Frontal cortex (tissue), 4 donors: ENCODE measurements around the gene NBAS. TPM values are rescaled to one million over a fixed set of nuclear protein-coding genes. Genes with fewer than 3 reads are reported as not detected.
"Not testable (repeated sequence)": the region's sequence is repeated elsewhere in the genome, so short reads cannot be mapped to it uniquely, and the experiment has no call there.

Experiments used
- DNase-seq, 2 donors: peaks; one replicate each; pipeline ENCODE4 v3.0.0; 2012; ENCODE audit warnings: low spot score in 2 of 2
- FAIRE-seq: peaks from 2 replicates; lab custom pipeline; 2012; peaks lifted over from hg19 to GRCh38; lab: Jason Lieb, UNC
- total RNA-seq: library from RNA; depleted of rRNA; stranded (reverse); fragments of >200 nt; gene quantifications from one replicate; pipeline ENCODE4 v1.2.3, GENCODE V29; 2014
- donor health status: control.
- donor health status: control.
- donor health status: control.

The NBAS gene
- total RNA-seq, 1 donor from 2014 or later: 173 TPM

DNA sequence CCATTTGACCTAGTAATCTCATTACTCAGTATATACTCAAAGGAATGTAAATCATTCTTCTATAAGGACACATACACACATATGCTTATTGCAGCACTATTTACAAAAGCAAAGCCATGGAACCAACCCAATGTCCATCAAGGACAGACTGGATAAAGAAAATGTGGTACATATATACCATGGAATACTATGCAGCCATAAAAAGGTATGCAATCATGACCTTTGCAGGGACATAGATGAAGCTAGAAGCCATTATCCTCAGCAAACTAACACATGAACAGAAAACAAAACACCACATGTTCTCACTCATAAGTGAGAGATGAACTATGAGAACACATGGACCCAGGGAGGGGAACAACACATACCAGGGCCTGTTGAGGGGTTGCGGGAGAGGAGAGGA lies 214.5 kb downstream of the NBAS start:
- DNase-seq (no peak), FAIRE-seq (no peak)

DNA sequence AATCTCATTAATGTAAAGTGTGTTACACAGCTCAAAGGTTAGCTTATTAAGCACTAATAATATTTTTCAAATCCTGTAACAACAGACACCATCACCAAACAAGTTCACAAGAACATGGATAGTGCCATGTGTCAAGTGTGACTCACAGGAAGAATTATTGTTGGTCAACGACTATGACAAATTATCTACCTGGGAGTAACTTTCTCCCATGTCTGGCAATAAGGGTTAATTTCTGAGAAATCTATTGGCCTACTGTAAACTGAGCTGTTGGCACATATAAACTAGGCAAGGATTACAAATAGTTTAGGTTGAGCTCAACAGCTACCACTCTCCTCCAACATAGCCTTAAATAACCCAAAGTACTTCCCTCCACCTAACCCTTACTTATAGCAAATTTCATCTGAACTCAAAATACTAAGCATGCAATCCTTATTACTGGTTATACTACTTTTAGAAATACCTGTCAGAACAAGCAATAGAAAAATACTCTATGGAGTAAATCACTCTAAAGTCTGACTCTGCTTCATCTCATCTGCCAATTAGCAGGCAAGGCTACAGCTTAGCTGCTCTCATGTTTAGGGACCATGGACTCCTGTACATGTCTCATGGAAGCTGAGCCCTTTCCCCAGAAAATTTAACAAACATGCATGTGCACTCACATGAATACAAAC lies 223.0 kb downstream of the NBAS start:
- FAIRE-seq: no peak
- DNase-seq: no peak

DNA sequence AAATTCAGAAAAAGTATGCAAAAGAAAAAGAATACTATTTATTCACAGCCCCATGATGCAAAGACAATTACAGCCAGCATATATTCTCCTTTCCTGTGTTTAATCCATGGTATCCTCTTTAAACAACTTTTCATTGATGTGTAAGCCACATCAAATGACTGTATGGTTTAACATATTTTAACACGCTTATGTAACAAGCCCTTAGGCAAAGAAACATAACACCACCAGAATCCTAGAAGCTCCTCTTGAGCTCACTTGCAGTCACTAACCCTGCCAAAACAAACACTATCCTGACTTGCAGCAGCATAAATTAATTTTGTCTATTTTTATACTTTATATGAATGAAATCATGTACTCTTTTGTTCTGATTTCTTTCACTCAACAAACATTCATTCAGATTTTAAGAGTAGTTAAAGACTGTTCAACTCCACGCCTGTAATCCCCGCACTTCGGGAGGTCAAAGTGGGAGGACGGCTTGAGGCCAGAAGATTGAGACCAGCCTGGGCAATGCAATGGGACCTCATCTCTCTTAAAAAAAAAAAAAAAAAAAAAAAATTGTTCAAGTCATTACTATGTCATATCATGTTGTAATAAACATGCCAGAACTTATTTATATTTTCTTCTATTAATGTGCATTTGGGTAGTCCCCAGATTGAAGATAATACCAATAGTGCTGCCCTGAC lies 226.3 kb downstream of the NBAS start:
- no peak for FAIRE-seq
- DNase-seq: no peak

DNA sequence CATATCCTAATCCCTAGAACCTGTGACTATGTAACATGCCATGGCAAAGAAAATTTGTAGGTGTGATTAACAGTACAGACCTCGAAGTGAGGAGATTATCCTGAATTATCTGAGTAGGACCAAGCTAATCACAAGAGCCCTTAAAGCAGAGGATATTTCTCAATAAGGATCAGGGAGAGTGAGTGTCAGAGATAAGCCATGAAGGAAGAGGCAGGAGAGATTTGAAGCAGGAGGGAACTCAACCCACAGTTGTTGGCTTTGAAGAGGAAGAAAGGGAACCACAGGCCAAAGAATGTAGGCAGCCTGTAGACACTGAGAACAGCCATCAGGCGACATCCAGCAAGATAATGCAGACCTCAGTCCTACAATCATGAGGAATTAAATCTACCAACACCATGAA lies 229.3 kb downstream of the NBAS start:
- DNase-seq (no peak), FAIRE-seq (no peak)

DNA sequence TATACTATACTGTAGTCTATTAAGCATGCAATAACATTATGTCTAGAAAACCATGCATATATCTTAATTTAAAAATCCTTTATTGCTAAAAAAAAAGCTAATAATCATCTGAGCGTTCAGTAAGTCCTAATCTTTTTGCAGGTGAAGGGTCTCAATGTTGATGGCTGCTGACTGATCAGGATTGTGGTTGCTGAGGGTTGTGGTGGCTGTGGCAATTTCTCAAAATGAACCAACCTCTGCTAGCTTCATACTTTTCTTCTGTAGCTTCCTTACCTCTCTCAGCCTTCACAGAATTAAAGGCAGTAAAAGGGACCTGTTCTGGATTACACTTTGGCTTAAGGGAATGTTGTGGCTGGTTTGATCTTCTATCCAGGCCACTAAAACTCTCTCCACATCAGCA lies 235.8 kb downstream of the NBAS start:
- FAIRE-seq (no peak), DNase-seq (no peak)

DNA sequence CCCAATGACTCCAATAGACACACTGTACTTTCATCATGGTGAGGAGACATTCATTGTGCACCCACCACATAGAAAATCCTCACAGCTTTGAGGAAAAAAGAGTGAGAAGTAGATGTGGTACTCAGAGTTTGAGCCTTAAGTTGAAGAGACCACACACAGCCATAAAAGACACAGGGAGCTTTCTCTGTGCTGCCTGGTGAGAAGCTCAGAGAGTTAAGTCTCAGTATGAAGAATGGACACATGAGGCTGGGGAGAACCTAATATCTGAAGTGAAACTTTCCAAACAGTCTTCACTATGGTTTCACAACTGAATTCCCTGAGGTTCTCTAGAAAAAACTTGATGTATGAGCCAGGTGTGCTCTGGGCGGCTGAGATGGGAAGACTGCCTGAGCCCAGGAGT lies 237.9 kb downstream of the NBAS start:
- DNase-seq (no peak), FAIRE-seq (no peak)

DNA sequence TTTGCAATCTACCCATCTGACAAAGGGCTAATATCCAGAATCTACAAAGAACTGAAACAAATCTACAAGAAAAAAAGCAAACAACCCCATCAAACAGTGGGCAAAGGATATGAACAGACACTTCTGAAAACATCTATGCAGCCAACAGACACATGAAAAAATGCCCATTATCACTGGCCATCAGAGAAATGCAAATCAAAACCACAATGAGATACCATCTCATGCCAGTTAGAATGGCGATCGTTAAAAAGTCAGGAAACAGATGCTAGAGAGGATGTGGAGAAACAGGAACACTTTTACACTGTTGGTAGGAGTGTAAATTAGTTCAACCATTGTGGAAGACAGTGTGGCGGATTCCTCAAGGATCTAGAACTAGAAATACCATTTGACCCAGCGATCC lies 239.7 kb downstream of the NBAS start:
- not testable (repeated sequence) for FAIRE-seq, DNase-seq

DNA sequence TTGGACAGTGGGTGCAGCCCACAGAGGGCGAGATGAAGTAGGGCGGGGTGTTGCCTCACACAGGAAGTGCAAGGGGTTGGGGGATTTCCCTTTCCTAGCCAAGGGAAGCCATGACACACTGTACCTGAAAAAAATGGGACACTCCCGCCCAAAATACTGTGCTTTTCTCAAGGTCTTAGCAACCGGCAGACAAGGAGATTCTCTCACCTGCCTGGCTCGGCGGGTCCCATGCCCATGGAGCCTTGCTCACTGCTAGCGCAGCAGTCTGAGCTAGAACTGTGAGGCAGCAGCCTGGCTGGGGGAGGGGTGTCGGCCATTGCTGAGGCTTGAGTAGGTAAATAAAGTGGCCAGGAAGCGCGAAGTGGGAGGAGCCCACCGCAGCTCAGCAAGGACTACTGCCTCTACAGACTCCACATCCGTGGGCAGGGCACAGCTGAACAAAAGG lies 244.7 kb downstream of the NBAS start:
- no peak for FAIRE-seq
- DNase-seq: no peak

DNA sequence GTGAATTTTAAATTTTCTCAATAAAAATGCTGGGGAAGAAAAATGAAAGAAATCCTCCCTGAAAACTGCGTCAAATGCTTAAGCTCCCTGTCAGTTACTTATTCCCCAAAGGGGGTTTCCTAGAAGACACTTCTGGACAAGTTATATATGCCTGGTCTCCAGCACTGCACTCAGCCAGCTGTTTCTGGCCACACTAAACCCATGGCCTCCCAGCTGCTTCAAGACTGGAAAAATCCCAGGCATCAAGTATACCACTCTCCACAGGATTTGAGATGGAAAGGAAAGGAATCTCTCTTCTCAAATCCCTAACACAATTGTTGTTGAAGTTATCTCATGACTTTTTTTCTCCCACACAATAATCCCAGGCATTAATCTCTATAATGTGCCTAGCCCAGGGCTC lies 245.7 kb downstream of the NBAS start:
- no peak for FAIRE-seq

DNA sequence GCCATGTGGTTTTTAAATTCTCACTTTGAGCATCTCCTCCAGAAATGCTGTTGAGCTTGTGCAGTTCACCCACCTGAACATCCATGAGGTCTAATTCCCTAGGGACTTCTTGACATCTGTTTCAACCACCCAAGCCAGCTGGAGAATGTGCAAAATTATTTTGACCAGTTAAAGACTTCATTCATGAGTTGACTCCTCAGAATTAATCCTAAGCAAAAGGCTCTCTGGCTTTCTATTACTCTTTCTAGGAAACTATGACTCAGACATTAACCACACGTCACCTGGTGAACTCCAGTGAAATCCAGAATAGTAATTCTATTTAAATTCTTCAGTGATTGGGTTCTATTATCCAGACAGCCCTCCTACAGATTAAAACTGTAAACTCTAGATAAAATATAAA lies 247.5 kb downstream of the NBAS start:
- no peak for DNase-seq

More for the DNA sequence above, 245.7 kb downstream of the NBAS start:
- no peak for DNase-seq

DNA sequence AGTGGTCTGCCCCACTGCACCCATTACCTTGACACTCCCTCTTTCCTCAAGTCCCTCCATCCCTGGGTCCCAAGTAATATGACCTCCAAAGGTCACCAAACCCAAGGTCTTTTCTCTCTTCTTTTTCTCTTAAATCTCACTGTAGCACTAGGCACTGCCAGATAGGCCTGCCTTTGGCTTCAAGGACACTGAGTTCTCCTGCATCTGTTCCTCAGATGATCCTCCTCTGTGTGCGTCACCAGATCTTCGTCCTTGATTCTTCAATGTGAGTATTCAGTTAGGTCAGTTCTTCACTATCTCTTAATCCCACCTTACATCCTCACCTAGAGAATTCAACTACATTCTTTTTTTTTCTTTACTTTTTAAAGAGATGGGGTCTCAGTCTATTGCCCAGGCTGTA lies 249.2 kb downstream of the NBAS start:
- FAIRE-seq (no peak), DNase-seq (no peak)

More for the DNA sequence above, 247.5 kb downstream of the NBAS start:
- no peak for FAIRE-seq

DNA sequence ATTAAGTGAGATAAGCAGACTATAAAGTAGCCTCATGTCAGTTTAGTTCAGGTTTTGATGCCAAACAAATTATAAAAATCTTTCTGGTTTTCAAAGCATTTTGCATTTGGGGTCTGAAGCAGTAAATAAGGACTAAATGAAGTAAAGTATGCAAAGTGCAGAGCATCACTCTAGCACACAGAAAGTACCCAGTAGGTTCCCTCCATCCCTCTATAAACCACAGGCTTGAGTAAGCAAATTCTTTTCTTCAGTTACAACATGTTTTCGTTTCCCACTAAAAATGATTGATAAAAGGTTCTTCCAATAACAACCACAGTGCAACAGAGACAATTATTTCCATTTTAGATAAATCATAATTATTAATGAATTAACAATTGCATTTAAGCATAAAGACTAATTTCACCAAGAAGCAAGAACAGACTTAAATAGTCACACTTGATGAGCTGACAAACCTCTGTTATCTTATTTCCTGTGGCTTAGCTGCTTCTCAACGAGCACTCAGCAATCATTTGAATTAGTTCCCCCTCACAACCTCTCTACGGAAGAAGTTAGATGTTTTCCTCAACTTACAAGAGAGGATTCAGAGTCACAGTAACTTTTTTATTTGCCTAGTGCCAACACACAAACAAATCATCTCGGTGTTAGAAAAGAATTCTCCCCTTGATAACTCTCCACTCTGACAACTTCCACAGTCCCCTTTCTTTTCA lies 249.8 kb downstream of the NBAS start:
- FAIRE-seq (no peak), DNase-seq (no peak)

DNA sequence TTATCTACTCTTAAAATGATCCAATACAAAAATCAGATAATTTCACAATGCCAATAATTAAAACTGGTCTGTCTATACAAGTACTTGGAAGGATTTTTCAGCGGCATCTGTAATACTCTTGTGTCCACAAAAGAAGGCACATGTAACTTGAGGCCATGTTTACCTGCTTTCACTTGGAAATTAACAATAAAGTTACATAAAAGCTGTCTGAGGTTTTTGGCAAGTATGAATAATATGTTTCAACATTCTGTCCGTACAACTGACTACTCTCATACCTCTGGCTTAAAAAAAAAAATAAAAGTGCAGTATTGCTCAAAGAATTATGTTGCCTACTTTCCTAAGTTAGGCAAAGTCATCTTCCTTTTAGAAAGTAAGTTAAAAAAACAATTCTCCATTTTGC lies 253.6 kb downstream of the NBAS start:
- no peak for FAIRE-seq
- no peak for DNase-seq

DNA sequence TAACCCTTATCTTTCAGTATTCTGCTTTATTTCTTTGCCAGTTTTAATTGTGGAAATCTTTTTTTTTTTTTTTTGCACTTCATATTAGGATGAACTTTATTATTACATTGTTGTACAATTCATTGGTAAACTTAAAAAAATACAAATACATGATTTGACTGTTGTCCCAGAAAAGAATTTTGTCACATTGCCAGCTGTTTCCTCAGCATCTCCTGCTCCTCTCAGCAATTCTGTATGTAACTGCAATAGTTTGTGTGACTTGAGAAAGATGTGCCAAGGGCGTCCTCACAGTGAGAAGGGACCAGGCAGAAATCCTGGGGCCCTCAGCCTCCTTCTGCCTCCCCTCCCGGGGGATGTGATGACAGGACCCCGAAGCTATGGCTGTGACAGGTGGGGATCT lies 254.4 kb downstream of the NBAS start:
- DNase-seq (no peak), FAIRE-seq (no peak)

DNA sequence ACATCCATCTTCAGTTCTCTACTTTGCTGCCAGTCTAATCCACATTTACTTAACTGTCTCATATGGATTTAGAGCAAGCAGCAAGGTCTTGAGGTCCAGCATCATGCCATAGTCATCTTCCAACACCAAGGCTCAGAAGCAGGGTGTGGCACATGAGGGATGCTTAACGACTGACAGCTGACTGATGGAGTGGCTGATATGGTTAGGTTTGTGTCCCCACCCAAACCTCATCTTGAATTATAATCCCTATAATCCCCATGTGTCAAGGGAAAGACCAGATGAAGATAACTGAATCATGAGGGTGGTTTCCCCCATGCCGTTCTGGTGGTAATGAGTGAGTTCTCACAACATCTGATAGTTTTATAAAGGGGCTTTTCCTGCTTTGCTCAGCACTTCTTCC lies 257.3 kb downstream of the NBAS start:
- DNase-seq: no peak
- FAIRE-seq: no peak

DNA sequence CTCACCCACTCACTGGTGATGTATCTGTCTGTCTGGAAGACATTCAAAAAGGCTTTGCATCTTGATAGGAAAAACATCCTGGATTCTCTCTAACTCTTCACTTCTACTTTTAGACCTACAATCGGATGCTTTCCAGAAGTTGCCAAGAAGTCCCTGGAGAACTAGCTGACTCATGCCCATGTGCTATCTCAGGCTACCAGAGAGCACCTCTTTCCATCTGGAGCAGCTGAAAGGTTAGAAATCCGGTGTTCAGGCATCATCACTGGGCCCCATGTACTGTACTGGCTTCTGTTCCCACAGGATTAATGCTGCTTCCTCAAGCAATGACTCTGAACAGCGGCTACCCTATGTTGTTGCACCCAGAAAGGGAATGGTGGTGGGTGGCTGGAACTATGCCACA lies 259.0 kb downstream of the NBAS start:
- DNase-seq: no peak
- no peak for FAIRE-seq

DNA sequence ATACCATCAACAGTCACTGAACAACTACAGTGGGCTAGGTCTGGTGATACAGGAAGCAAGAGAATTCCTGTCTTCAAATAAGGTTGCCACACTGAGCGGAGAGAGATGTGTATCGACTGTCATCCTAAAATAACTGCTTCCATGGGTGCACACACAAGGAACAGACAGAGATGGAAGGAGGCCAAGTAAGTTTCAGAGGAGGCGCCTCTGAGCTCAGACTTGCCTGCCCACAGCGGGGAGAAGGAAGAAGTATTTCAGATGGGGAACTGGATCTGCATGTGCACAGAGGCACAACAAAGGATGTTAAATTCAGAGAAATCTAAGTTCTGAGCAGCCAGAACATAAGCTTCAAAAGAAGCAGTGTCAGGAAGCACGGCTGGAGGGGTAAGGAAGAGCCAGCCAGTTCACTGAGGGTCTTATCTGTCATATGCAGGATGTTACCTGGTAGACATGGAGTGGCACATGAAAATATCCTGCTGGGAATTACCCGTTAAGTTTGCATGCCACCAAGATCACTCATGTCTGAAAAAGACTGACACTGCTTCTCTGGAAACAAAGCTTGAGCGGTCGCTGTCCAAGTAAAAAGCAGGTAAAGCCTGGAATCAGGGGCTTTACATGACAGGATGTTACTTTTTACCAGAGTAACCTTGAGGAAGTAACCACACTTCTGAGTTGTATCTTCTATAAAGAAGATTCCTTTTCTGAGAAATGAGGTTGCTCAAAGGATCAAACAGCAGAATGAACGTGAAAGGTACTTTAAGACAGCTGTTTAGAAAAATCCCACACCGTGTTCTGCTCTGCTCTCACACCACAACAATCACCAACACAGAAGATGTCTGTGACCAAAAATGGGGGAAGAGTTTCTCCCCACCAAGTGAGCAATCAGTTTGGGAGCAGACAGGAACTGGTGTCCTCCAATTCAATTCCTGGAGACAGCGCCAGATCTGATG lies 260.2 kb downstream of the NBAS start:
- DNase-seq: no peak
- FAIRE-seq: no peak

DNA sequence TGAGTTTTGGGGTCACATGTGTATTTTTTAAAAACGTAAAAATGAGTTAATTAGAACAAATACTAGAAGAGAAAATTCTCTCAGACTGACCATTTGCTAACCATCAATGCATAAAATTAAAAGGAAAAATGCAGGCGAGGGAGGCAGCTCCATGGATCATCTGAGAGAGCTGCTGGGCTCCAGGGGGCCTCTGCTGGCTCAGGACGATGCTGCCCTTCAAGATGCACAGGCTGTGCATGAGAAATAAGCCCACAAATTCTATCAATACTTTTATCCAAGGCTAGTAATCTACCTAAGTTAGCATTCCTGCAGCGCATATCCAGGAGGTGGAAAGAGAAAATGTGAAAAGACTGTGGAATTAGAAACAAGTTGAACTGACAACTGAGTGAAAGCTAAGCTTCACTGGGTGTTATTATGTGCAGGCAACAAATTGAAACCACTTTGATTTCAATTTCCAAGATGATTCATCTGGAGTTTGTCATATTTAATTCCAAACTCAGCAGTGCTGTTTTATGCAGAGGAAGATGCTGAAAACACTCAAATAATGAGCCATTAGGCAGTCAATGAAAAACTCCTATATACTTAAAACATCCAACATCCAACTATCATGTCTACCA lies 261.1 kb downstream of the NBAS start:
- no peak for FAIRE-seq
- DNase-seq: no peak

DNA sequence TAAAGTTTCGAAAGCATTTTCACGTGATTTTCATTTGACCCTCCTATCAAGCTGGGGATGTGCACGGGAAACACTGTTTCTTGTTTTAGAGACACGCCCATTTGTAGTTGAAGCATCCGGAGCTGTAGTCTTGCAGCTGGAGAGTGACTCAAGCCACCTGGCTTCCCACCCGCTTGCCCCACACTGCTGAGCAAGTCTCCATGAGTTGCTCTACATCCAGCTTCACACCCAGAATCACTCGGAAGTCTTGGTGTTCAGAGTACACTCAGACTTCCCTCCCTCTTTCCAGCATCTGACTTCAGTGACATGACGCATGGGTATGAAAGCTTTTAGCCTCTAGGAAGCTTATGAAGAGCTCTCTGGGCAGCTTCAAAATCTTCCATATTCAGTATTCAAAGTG lies 262.4 kb downstream of the NBAS start:
- FAIRE-seq (no peak), DNase-seq (no peak)
